Chondrocyte (in vitro differentiated cells): ENCODE measurements around the gene STK11. TPM values are rescaled to one million over a fixed set of nuclear protein-coding genes. Genes with fewer than 3 reads are reported as not detected.
A peak's percentile ranks its signal among the peaks of the same experiment; 100 is the strongest.

ENCODE experiments used
- DNase-seq: peaks from one replicate; pipeline ENCODE4 v3.0.0; 2021; ENCODE audit warnings: mixed read lengths, low spot score
- H3K27ac Mint-ChIP-seq: one replicate; pipeline ENCODE4 v1.8.0; 2021; ENCODE audit warnings: mild to moderate bottlenecking, moderate library complexity, mixed read lengths; ENCODE audit not compliant: unreplicated experiment
- H3K27me3 Mint-ChIP-seq: 2 replicates; pipeline ENCODE4 v1.8.0; 2021; ENCODE audit warnings: low read depth, mixed read lengths
- H3K36me3 Mint-ChIP-seq: 2 replicates; pipeline ENCODE4 v1.8.0; 2021; ENCODE audit warnings: low read depth, mixed read lengths
- H3K4me1 Mint-ChIP-seq: 2 replicates; pipeline ENCODE4 v1.8.0; 2021; ENCODE audit warnings: low read depth, mild to moderate bottlenecking, mixed read lengths
- H3K4me3 Mint-ChIP-seq: one replicate; pipeline ENCODE4 v1.8.0; 2021; ENCODE audit warnings: mild to moderate bottlenecking, moderate library complexity, mixed read lengths; ENCODE audit not compliant: unreplicated experiment
- H3K9me3 Mint-ChIP-seq: 2 replicates; pipeline ENCODE4 v1.8.0; 2021; ENCODE audit warnings: low read depth, mixed read lengths
- total RNA-seq: library from RNA; stranded (reverse); gene quantifications from 3 replicates; pipeline ENCODE4 v1.2.1, GENCODE V29; 2021
- TF ChIP-seq, protein P1 (sequence below): fragments of 200-600 bp; sonication (generic); IDR thresholded peaks from 2 replicates; pipeline ENCODE4 v1.5.0; 2021; ENCODE audit warnings: antibody characterized with exemption, mild to moderate bottlenecking, moderate library complexity

Gene STK11
- total RNA-seq, 1 donor from 2014 or later: 42.3 TPM

DNA sequence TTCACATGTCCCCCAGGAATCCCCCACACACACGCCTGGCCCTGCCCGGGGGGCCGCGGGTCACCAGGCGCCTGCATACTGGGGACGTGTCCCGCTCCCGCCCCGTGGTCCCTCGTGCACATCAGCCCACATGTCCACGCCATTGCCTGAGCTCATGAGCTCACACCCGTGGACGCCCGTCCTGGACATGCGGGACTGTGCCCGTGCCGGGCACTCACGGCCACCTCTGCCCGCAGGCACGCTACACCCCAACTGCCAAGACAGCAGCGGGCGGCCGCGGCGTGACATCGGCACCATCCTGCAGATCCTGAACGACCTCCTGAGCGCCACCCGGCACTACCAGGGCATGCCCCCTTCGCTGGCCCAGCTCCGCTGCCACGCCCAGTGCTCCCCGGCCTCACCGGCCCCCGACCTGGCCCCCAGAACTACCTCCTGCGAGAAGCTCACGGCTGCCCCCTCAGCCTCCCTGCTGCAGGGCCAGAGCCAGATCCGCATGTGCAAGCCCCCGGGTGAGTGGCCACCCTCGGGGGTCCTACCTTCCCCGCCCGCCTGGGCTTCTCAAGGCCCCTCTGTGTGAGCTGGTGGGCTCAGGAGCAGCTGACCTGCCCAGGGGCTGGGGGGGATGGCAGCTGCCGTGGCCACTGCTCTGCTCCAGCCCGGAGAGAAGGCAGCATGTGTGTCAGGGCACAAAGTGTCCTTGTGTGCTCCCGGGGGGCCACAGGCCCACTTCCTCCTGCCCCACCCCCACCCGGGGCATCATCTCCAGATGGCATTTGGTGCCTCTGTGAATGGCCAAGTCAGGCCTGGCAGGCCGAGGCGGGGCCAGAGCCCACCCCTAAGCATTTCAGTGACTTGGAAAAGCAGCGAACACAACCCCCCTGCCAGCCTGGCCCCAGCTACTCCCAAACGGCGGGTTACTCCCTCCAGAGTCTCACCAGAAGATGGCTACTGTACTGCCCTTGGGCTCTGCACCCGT lies 49.9 kb downstream of the STK11 start:
- TF ChIP-seq, protein P1, sequence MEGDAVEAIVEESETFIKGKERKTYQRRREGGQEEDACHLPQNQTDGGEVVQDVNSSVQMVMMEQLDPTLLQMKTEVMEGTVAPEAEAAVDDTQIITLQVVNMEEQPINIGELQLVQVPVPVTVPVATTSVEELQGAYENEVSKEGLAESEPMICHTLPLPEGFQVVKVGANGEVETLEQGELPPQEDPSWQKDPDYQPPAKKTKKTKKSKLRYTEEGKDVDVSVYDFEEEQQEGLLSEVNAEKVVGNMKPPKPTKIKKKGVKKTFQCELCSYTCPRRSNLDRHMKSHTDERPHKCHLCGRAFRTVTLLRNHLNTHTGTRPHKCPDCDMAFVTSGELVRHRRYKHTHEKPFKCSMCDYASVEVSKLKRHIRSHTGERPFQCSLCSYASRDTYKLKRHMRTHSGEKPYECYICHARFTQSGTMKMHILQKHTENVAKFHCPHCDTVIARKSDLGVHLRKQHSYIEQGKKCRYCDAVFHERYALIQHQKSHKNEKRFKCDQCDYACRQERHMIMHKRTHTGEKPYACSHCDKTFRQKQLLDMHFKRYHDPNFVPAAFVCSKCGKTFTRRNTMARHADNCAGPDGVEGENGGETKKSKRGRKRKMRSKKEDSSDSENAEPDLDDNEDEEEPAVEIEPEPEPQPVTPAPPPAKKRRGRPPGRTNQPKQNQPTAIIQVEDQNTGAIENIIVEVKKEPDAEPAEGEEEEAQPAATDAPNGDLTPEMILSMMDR: no peak
- peaks cover 64% of the 10 kb centered on the region for H3K4me1 Mint-ChIP-seq
- no peak overlapping the region for H3K4me3 Mint-ChIP-seq
- peaks cover 27% of the 10 kb centered on the region for H3K36me3 Mint-ChIP-seq
- H3K27me3 Mint-ChIP-seq: no peaks in the 10 kb centered on the region
- peak overlapping the region; percentile 66 for H3K27ac Mint-ChIP-seq
- no peaks in the 10 kb centered on the region for H3K9me3 Mint-ChIP-seq
- no peak for DNase-seq

DNA sequence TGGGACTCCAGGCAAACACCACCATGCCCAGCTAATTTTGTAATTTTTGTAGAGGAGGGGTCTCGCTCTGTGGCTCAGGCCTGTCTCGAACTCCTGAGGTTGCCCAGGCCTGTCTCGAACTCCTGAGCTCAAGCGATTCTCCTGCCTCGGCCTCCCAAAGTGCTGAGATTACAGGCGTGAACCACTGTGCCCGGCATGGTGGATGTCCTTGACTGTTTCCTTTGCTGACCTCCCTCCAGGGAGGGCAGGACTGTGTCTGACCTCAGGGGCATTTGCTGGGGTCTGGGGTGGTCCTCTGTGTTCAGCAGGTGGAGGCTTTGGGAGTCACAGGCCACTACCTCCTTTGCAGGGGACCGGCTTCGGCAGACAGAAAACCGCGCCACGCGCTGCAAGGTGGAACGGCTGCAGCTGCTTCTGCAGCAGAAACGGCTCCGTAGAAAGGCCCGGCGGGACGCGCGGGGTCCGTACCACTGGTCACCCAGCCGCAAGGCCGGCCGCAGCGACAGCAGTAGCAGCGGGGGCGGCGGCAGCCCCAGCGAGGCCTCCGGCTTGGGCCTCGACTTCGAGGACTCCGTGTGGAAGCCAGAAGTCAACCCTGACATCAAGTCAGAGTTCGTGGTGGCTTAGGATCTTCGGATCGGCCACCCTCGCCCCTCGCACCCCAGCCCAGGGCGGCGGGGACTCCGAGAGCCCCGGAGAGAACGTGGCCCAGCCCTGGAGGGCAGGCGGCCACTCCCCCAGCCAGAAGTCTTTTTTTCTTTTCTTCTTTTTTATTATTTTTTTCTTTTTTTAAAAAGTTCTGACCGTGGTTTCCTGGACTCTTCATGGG lies 51.3 kb downstream of the STK11 start:
- peaks cover 20% of the 10 kb centered on the region for H3K36me3 Mint-ChIP-seq
- TF ChIP-seq, protein P1: no peak
- H3K4me1 Mint-ChIP-seq: peaks cover 70% of the 10 kb centered on the region
- H3K9me3 Mint-ChIP-seq: no peaks in the 10 kb centered on the region
- DNase-seq: no peak
- H3K4me3 Mint-ChIP-seq: no peak overlapping the region
- H3K27me3 Mint-ChIP-seq: no peaks in the 10 kb centered on the region
- H3K27ac Mint-ChIP-seq: peak overlapping the region; percentile 88

DNA sequence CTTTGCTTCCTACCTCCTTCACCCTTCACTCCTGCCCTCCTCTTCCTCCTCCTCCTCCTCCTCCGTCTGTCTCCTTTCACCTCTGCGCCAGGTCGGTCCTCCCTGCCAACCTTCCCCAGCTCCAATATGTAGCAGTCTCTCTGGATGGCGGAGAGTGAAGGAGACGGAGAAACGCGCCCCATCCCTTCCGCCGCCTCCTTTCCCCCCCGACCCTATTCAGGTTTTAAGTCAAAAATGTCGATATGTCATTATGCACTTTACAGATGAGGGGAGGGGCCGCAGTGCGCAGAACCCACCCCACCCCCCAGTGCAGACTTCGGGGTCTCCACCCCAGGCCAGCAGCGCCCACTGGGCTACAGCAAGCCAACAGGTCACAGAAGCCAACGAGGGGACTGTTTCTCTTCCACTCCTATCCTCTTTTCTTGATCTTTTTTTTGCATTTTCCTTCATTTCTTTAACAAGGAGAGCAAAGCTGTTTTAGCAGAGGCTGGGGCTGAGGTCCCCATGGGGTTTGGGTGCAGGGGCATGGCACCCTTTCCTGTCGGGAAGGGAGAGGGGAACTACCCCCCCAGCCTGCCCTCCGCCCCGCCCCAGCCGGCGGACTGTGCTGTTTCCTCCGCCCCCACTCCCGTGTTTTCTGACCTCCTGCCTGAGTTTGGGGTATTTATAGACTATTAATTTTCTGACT lies 52.0 kb downstream of the STK11 start:
- Mint-ChIP-seq H3K4me3 (no peak overlapping the region), H3K36me3 (peaks cover 20% of the 10 kb centered on the region), H3K9me3 (no peaks in the 10 kb centered on the region), H3K4me1 (peaks cover 76% of the 10 kb centered on the region), H3K27ac (peak overlapping the region; percentile 88), H3K27me3 (no peaks in the 10 kb centered on the region)
- no peak for DNase-seq
- TF ChIP-seq, protein P1: no peak

DNA sequence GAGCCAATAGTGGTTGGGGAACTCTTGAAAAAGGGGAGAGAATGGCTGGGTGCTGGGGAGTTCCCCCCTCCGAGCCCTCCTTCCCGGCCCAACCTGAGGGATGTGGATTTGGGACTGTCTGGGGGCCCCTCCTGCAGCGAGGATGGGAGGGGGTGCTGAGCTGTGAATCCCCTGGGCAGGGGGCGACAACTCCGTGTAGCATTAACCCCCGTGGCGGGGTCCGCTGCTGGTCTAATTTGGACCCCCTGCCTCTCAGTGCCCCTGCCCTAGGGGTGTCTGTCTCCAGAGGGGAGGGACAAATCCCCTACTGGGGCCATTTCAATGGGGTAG lies 52.5 kb downstream of the STK11 start:
- TF ChIP-seq, protein P1: no peak
- Mint-ChIP-seq H3K4me3 (no peak overlapping the region), H3K36me3 (peaks cover 20% of the 10 kb centered on the region), H3K27ac (peak overlapping the region; percentile 96), H3K27me3 (no peaks in the 10 kb centered on the region), H3K4me1 (peaks cover 81% of the 10 kb centered on the region), H3K9me3 (no peaks in the 10 kb centered on the region)
- no peak for DNase-seq

DNA sequence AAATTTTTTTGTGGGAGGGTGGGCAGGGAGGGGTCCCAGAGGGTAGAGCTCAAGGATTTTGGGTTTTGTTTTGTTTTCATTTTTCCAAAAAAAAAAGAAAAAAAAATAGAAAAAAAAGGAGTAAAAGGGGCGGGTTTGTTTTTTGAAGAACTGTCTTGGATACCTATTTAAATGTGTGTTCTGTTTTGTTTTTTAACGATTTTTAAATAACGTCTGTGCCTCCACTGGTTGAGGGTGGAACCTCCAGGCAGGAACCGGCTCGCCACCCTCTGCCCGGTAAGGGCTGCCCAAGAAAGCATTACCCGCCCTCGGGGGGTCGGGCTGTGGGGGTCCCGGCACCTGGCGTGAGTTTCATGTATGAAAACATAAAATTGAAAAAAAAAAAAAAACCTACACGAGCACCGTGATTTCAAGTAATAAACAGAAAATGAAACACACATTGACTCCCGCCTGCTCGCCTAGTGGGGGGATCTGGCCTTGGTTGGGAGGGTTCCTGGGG lies 53.2 kb downstream of the STK11 start:
- peak overlapping the region; percentile 96 for H3K27ac Mint-ChIP-seq
- no peaks in the 10 kb centered on the region for H3K27me3 Mint-ChIP-seq
- peaks cover 18% of the 10 kb centered on the region for H3K36me3 Mint-ChIP-seq
- peak overlapping the region; percentile 36 for H3K4me3 Mint-ChIP-seq
- peaks cover 79% of the 10 kb centered on the region for H3K4me1 Mint-ChIP-seq
- TF ChIP-seq, protein P1: peak; percentile 18
- DNase-seq: no peak
- no peaks in the 10 kb centered on the region for H3K9me3 Mint-ChIP-seq
